NCI-H82 treated with DMSO at 0.1 percent for 48 hours (cell line): Measurements from ENCODE around the gene FAM200B.
A peak's percentile ranks its signal among the peaks of the same experiment; 100 is the strongest.

Experiments used
- DNase-seq: peaks from one replicate; lab custom pipeline; 2025; ENCODE audit not compliant: unreplicated experiment; lab: John Stamatoyannopoulos, UW

Gene FAM200B

DNA sequence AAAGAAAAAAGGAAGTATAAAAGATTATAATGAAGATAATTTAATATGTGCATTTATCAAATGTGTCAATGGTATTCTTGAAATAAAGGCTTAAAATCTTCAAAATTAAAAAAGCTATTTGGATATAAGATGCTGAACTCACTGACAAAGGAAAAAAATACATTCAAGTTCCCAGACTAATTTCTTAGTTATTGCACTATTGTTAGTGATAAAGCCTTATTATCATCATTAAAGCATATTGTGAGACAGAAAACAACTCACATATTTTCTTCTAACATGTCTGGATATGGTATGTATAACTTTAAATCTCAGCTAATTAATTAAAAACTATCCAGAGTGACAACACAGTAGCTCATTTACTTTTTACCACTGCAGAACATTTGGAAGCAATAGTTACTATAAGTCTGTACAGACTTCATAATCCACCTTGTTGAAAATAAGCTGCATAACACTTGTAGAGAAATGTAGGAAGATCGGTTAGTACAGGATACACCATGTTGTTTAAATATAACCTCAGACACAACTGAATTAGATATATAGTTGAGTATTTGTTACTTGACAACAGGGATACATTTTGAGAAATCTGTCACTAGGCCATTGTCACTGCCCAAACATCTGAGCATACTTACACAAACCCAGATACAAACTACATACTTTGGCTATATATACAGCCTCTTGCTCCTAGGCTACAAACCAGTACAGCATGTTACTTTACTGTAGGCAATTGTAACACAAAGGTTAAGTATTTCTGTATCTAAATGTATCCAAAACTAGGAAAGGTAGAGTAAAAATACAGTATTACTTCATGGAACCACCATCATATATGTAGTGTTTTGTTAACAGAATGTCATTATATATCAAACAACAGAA lies 12.8 kb upstream of the FAM200B start:
- DNase-seq, result no peak

GRCh38 chr4:15670576-15670975 lies 11.1 kb upstream of the FAM200B start:
- DNase-seq, result no peak

- DNase-seq, result no peak
Observed at GRCh38 chr4:15672101-15672500, 9.5 kb upstream of the FAM200B start.

GRCh38 chr4:15673337-15673736 lies 8.3 kb upstream of the FAM200B start:
- DNase-seq, result no peak

DNA sequence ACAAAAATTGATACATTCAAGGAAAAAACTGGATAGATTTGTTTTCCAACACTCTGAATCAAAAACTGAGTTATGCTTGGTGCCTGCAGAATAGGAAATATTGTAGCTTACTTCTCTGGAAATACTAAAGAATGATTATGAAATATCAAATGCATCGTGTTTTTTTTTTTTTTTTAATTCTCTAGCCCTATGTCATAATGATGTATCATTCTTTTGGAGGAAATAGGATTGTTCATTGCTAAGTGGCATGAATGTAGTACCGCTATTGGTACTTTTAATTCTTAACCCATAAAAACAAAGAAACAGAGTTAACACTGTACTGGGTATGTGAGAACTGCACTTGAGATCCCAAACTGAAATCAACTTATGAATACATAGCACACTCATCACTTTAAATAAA lies 7.6 kb upstream of the FAM200B start:
- no peak for DNase-seq

GRCh38 chr4:15674926-15675325 lies 6.7 kb upstream of the FAM200B start:
- DNase-seq, result no peak

- DNase-seq, result no peak
Observed at GRCh38 chr4:15675356-15675755, 6.3 kb upstream of the FAM200B start.

GRCh38 chr4:15676039-15676438 lies 5.6 kb upstream of the FAM200B start:
- DNase-seq, result no peak

GRCh38 chr4:15676899-15677298 lies 4.7 kb upstream of the FAM200B start:
- no peak for DNase-seq

DNA sequence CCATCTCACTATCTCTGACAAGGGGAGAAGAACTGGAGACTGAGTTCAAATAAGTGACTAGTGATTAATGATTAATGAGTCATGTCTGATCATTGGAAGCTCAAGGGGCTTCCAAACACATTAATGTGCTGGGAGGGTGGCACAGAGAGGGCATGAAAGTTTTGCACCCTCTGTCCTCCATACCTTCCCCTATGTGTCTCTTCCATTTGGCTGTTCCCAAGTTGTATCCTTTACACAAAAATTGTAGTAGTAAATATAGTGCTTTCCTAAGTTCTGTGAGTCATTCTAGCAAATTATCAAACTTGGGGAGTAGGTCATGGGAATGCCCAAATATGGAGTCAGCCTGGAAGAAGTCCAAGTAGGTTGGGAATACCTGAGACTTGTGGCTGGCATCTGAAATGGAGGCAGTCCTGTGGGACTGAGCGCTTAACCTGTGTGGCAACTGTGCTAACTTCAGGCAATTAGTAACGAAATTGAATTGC lies 4.1 kb upstream of the FAM200B start:
- DNase-seq, result no peak

DNA sequence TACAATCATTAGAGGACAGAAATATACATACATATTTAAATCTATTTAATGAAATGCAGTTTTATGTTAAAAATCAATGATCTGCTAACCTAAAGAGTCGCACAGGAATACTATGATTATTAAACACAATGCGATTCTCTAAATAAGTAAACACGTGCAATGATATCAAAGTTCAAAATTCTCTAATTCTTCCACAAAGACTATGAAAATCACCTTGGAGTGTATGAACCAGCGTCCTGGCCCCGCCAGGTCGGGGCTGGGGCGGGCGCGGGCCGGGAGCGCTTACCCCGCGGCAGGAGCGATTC lies 608 bp upstream of the FAM200B start:
- no peak for DNase-seq

- peak; percentile 11 for DNase-seq
Observed at GRCh38 chr4:15682242-15683142, 865 bp downstream of the FAM200B start.

GRCh38 chr4:15683143-15683495 lies 1.5 kb downstream of the FAM200B start:
- DNase-seq, result no peak

DNA sequence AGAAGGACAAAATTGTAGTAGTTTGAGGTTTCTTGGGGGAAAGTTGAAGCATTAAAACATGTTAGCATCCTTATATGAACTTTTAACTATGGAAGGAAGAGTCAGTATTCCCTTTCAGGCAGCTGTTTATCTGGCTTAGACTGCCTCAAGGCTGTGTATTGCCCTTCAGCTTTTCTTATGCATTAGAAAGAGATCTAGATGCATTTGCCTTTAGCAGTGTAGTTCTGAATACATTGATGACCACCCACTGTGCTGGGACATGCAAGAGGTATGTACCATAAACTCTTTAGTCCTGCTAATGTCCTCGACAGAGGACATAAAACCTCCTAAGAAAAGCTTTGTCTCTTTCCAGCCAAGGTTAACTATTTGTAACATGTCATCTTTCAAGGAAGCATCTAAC lies 2.9 kb downstream of the FAM200B start:
- no peak for DNase-seq

DNA sequence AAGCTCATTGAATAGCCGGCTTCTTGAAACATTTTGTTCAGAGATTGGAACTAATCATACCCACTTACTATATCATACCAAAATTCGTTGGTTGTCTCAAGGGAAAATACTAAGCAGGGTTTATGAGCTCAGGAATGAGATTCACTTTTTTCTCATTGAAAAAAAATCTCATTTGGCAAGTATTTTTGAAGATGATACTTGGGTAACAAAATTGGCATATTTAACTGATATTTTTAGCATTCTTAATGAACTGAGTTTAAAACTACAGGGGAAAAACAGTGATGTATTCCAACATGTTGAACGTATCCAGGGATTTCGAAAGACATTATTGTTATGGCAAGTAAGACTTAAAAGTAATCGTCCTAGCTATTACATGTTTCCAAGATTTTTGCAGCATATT lies 6.4 kb downstream of the FAM200B start:
- no peak for DNase-seq

DNA sequence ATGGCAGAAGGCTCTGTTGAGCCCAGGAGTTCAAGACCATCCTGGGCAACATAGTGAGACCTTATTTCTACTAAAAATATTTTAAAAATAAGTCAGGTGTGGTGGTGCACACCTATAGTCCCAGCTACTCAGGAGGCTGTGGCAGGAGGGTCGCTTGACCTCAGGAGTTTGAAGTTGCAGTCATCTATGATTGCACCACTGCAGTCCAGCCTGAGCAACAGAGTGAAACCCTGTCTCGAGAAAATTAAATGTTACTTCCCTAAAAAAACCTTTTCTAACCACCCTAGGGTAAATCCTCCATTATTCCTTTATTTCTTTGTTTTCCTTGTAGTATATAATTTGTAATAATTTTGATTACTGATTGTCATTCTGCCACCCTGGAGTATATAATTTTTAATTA lies 7.9 kb downstream of the FAM200B start:
- DNase-seq, result no peak

DNA sequence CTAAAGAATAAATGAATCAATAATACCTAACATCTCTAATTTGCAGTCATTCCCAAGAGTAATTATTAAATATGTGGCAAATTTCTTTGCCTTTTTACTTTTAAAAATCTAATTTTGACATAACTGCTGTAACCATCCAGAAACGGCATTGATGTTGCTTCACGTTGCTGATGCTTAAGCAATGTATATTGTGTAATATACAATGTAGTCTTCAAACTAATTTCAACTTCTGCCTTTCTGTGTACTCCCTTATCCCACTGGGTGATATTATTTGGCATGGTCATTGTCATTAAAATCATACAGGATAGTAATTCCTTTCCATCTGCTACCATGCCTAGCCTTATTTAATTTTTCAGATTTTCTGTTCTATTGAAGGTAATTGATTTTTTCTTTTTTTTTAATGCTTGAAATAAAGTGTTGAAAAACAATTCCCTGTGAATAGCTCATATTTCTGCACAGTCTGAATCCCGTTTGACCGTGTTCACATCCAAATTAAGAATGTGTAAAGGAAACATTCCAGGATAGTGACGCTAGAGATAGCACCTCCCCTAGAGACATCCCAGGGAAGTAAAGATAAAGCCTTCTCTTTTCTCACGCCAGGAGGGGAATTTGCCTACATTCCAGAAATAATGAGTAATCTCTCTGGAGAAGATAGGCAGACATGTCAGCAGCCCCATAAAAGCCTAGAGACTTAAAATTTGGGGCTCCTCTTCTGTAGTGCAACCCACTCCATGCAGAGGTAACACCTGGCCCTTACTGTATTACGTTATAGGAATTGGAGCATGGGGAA lies 8.6 kb downstream of the FAM200B start:
- DNase-seq, result no peak

- peak; percentile 47 for DNase-seq
Observed at GRCh38 chr4:15691346-15692135, 9.9 kb downstream of the FAM200B start.

GRCh38 chr4:15692602-15693001 lies 11.0 kb downstream of the FAM200B start:
- no peak for DNase-seq

GRCh38 chr4:15694431-15694830 lies 12.8 kb downstream of the FAM200B start:
- DNase-seq, result no peak
